H1 (cell line): ENCODE data around the gene TMEM182.

Experiments
- CREB1 ChIP-seq: IDR thresholded peaks from 2 replicates; pipeline ENCODE4 v1.6.1; 2012; ENCODE audit warnings: inconsistent platforms
- POLR2A ChIP-seq, 2 experiments: IDR thresholded peaks; 1 replicate in 1 of 2; 2 replicates in 1 of 2; pipeline ENCODE4 v1.6.1; 2011; ENCODE audit warnings: low read depth in 2 of 2, low read length in 2 of 2, mild to moderate bottlenecking in 2 of 2; ENCODE audit errors: control extremely low read depth in 1 of 2
- RFX5 ChIP-seq: IDR thresholded peaks from 2 replicates; pipeline ENCODE4 v1.6.1; 2011; ENCODE audit warnings: low read depth, low read length, improper control_type of control experiment, borderline replicate concordance
- RXRA ChIP-seq: IDR thresholded peaks from 2 replicates; pipeline ENCODE4 v1.6.1; 2011; ENCODE audit warnings: low read depth, mild to moderate bottlenecking, low read length, moderate library complexity; ENCODE audit not compliant: insufficient read depth
- SUZ12 ChIP-seq: fragments of 200-600 bp; sonication (generic); IDR thresholded peaks from 2 replicates; pipeline ENCODE4 v1.6.1; 2012; ENCODE audit warnings: mild to moderate bottlenecking, inconsistent platforms, low read length, moderate library complexity, mixed read lengths
- YY1 ChIP-seq: IDR thresholded peaks from 2 replicates; pipeline ENCODE4 v1.6.1; 2011; ENCODE audit warnings: low read depth, mild to moderate bottlenecking, low read length
- TF ChIP-seq, protein P1 (sequence below), 3 experiments: IDR thresholded peaks; 1 replicate in 2 of 3; 2 replicates in 1 of 3; pipeline versions ENCODE4 v1.5.1 to v1.6.1; 2011; ENCODE audit warnings: low read length in 3 of 3, mild to moderate bottlenecking in 3 of 3, inconsistent platforms in 2 of 3, low read depth in 1 of 3, moderate library complexity in 1 of 3; ENCODE audit not compliant: insufficient read depth in 1 of 3; ENCODE audit errors: control extremely low read depth in 1 of 3

DNA sequence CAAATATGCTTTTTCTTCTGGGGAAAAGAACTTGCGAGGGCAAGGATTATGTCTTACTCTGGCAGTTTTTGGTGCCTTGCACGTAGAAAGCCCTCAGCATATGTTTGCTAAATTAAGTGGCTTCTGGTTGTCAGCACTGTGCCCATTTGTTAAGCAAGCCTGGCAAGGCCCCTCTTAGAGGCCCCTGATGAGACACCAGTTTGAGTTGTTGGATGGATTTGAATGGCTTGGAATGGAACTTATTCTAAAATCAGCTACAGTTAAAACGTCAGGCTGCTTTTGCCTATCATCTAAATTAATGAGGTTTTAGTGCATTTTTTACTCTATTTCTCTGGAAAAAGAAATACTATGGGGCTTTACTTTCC, 28.2 kb downstream of the TMEM182 start:
- TF ChIP-seq SUZ12 (no peak), RXRA (no peak), RFX5 (no peak), POLR2A (IDR thresholded peaks at IDR 0.05; ENCODE audit: control extremely low read depth in 1 of 2, low read depth in 2 of 2, low read length in 2 of 2) (no peak), YY1 (no peak), CREB1 (no peak)
- TF ChIP-seq, protein P1, sequence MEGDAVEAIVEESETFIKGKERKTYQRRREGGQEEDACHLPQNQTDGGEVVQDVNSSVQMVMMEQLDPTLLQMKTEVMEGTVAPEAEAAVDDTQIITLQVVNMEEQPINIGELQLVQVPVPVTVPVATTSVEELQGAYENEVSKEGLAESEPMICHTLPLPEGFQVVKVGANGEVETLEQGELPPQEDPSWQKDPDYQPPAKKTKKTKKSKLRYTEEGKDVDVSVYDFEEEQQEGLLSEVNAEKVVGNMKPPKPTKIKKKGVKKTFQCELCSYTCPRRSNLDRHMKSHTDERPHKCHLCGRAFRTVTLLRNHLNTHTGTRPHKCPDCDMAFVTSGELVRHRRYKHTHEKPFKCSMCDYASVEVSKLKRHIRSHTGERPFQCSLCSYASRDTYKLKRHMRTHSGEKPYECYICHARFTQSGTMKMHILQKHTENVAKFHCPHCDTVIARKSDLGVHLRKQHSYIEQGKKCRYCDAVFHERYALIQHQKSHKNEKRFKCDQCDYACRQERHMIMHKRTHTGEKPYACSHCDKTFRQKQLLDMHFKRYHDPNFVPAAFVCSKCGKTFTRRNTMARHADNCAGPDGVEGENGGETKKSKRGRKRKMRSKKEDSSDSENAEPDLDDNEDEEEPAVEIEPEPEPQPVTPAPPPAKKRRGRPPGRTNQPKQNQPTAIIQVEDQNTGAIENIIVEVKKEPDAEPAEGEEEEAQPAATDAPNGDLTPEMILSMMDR (IDR thresholded peaks at IDR 0.05; ENCODE audit: control extremely low read depth in 1 of 3, insufficient read depth in 1 of 3, low read depth in 1 of 3, low read length in 3 of 3), result no peak
